Esophagus squamous epithelium (tissue), 5 donors: Measurements from ENCODE around the gene VAV2. TPM values are rescaled to one million over a fixed set of nuclear protein-coding genes. Genes with fewer than 3 reads are reported as not detected.
"Not testable (repeated sequence)": the region's sequence is repeated elsewhere in the genome, so short reads cannot be mapped to it uniquely, and the experiment has no call there.

ENCODE experiments used
- DNase-seq: peaks from one replicate; lab custom pipeline; 2025; lab: John Stamatoyannopoulos, UW
- H3K27ac ChIP-seq, 4 donors: fragments of 200-600 bp; sonication (generic); one replicate each; pipeline ENCODE4 v1.5.1; 2016 to 2019; ENCODE audit warnings: mild to moderate bottlenecking in 1 of 4
- H3K27me3 ChIP-seq, 4 donors: fragments of 200-600 bp; sonication (generic); 1 replicate in 3 of 4; 2 replicates in 1 of 4; pipeline versions ENCODE4 v1.5.1 to v1.6.0; 2017 to 2021; ENCODE audit warnings: antibody characterized with exemption in 1 of 4
- H3K36me3 ChIP-seq, 3 donors: fragments of 200-600 bp; sonication (generic); one replicate each; pipeline ENCODE4 v1.5.1; 2016 to 2019
- H3K4me1 ChIP-seq, 3 donors: fragments of 200-600 bp; sonication (generic); one replicate each; pipeline ENCODE4 v1.5.1; 2017 to 2019
- H3K4me3 ChIP-seq, 4 donors: fragments of 200-600 bp; sonication (generic); 1 replicate in 3 of 4; 2 replicates in 1 of 4; pipeline ENCODE4 v1.5.1; 2016 to 2019; ENCODE audit warnings: mild to moderate bottlenecking in 2 of 4, moderate library complexity in 1 of 4
- H3K9me3 ChIP-seq, 3 donors: fragments of 200-600 bp; sonication (generic); one replicate each; pipeline ENCODE4 v1.5.1; 2016 to 2019
- CTCF ChIP-seq, 6 experiments: fragments of 450-650 bp in 4 of 6; fragments of 200-600 bp in 2 of 6; sonication (generic) in 2 of 6; IDR thresholded peaks; one replicate each; pipeline ENCODE4 v1.5.1; 2016 to 2019; ENCODE audit warnings: antibody characterized with exemption in 6 of 6, mild to moderate bottlenecking in 4 of 6, moderate library complexity in 4 of 6
- POLR2A ChIP-seq, 4 donors: fragments of 450-650 bp; IDR thresholded peaks; one replicate each; pipeline ENCODE4 v1.6.1; 2017; ENCODE audit warnings: antibody characterized with exemption in 4 of 4, mild to moderate bottlenecking in 4 of 4, moderate library complexity in 3 of 4
- WGBS, 2 donors: methylation state at CpG; one replicate each; pipeline ENCODE4 v1.1.5; 2018; 5-methylcytosine and 5-hydroxymethylcytosine counted together
- intact Hi-C: fragments of 100-400 bp; cut with DNase I; formaldehyde crosslinking; loops from one replicate; pipeline ENCODE4 v1.15.0; 2022
- total RNA-seq, 4 donors: library from RNA; depleted of rRNA; stranded (reverse); fragments of >200 nt; gene quantifications; one replicate each; pipeline ENCODE4 v1.1.0, GENCODE V29; 2016
- donor health status: DM: yes; HTN: yes; CAD: no.

The VAV2 gene
- total RNA-seq, 4 donors from 2014 or later, result 3.8 to 7.6 (median 5.7) TPM

- intact Hi-C loops, result no loop called here
- Histone ChIP-seq H3K4me1 (peaks cover 0 to 7% (median 0%) of the 10 kb centered on the region in 3 donors), H3K4me3 (no peak overlapping the region), H3K27ac (no peak overlapping the region), H3K9me3 (no peaks in the 10 kb centered on the region), H3K27me3 (no peaks in the 10 kb centered on the region), H3K36me3 (no peaks in the 10 kb centered on the region)
- TF ChIP-seq CTCF (IDR thresholded peaks at IDR 0.05), result no peak
- no peak for TF ChIP-seq POLR2A (IDR thresholded peaks at IDR 0.05)
- no peak for DNase-seq
- WGBS, 2 donors, result 86 to 100% methylated on average over 4 to 5 of the region's 5 CpGs
Measured at GRCh38 chr9:133924453-133924852, 67.7 kb downstream of the VAV2 start.

GRCh38 chr9:133923608-133924007, 68.5 kb downstream of the VAV2 start:
- H3K27ac ChIP-seq, intact Hi-C loops, H3K36me3 ChIP-seq, H3K27me3 ChIP-seq, H3K4me3 ChIP-seq, DNase-seq, H3K9me3 ChIP-seq: not testable (repeated sequence)
- peaks cover 0 to 11% (median 0%) of the 10 kb centered on the region in 3 donors for H3K4me1 ChIP-seq
- 96 to 97% methylated on average over 2 of the region's 2 CpGs for WGBS, 2 donors

- no peak overlapping the region for H3K27ac ChIP-seq
- H3K27me3 ChIP-seq, result no peaks in the 10 kb centered on the region
- no peaks in the 10 kb centered on the region for H3K9me3 ChIP-seq
- peaks cover 0 to 23% (median 4%) of the 10 kb centered on the region in 3 donors for H3K4me1 ChIP-seq
- WGBS, 2 donors, result 92% methylated on average over 10 of the region's 17 CpGs; no CpG with 5 or more reads in 1 of the 2 donors
- no peaks in the 10 kb centered on the region for H3K36me3 ChIP-seq
- intact Hi-C loops, result no loop called here
- no peak overlapping the region for H3K4me3 ChIP-seq
- DNase-seq, result no peak
- TF ChIP-seq POLR2A (IDR thresholded peaks at IDR 0.05) (no peak), CTCF (IDR thresholded peaks at IDR 0.05) (no peak)
Measured at GRCh38 chr9:133921866-133922265, 70.3 kb downstream of the VAV2 start.

GRCh38 chr9:133920471-133920870, 71.7 kb downstream of the VAV2 start:
- Histone ChIP-seq H3K4me3 (no peak overlapping the region), H3K36me3 (no peaks in the 10 kb centered on the region), H3K9me3 (no peaks in the 10 kb centered on the region), H3K27me3 (no peaks in the 10 kb centered on the region), H3K27ac (no peak overlapping the region), H3K4me1 (peaks cover 0 to 27% (median 4%) of the 10 kb centered on the region in 3 donors)
- 100% methylated on average over 1 of the region's 12 CpGs; no CpG with 5 or more reads in 1 of the 2 donors for WGBS, 2 donors
- intact Hi-C loops, result no loop called here
- no peak for DNase-seq
- TF ChIP-seq CTCF (IDR thresholded peaks at IDR 0.05), result no peak
- TF ChIP-seq POLR2A (IDR thresholded peaks at IDR 0.05), result no peak

- TF ChIP-seq CTCF (IDR thresholded peaks at IDR 0.05), result no peak
- TF ChIP-seq POLR2A (IDR thresholded peaks at IDR 0.05), result no peak
- WGBS, 2 donors, result 98% methylated on average over 11 of the region's 27 CpGs; no CpG with 5 or more reads in 1 of the 2 donors
- no peaks in the 10 kb centered on the region for H3K9me3 ChIP-seq
- H3K27ac ChIP-seq, result no peak overlapping the region
- no peak overlapping the region for H3K4me3 ChIP-seq
- H3K4me1 ChIP-seq, result peaks cover 0 to 27% (median 4%) of the 10 kb centered on the region in 3 donors
- no peak for DNase-seq
- no peaks in the 10 kb centered on the region for H3K36me3 ChIP-seq
- H3K27me3 ChIP-seq, result no peaks in the 10 kb centered on the region
- intact Hi-C loops, result no loop called here
Measured at GRCh38 chr9:133919253-133920115, 72.6 kb downstream of the VAV2 start.
